ENCODE data around the gene CDC45.
"Not testable (repeated sequence)": the region's sequence is repeated elsewhere in the genome, so short reads cannot be mapped to it uniquely, and the experiment has no call there.

The CDC45 gene

GRCh38 chr22:19440411-19441195 lies 39.1 kb upstream of the CDC45 start:
- no peaks in the 10 kb centered on the region for H3K9me3 ChIP-seq (ENCODE audit: control insufficient read depth, low read length)
- H3K4me3 ChIP-seq (ENCODE audit: low read length), result no peak overlapping the region
- peaks cover 23% of the 10 kb centered on the region for H3K36me3 ChIP-seq (ENCODE audit: control insufficient read depth, insufficient read depth, low read length, severe bottlenecking)
- DNase-seq (ENCODE audit: low read depth), result no peak
- H3K27me3 ChIP-seq (replicated peaks; ENCODE audit: control insufficient read depth, insufficient read depth, low read length), result no peaks in the 10 kb centered on the region
- H3K4me1 ChIP-seq (ENCODE audit: control insufficient read depth, insufficient read depth, low read length), result peaks cover 6% of the 10 kb centered on the region
- no peak overlapping the region for H3K9ac ChIP-seq (ENCODE audit: low read length)

GRCh38 chr22:19442166-19442565 lies 37.6 kb upstream of the CDC45 start:
- peaks cover 15% of the 10 kb centered on the region for H3K4me1 ChIP-seq (ENCODE audit: control insufficient read depth, insufficient read depth, low read length)
- H3K27me3 ChIP-seq (replicated peaks; ENCODE audit: control insufficient read depth, insufficient read depth, low read length), result no peaks in the 10 kb centered on the region

DNA sequence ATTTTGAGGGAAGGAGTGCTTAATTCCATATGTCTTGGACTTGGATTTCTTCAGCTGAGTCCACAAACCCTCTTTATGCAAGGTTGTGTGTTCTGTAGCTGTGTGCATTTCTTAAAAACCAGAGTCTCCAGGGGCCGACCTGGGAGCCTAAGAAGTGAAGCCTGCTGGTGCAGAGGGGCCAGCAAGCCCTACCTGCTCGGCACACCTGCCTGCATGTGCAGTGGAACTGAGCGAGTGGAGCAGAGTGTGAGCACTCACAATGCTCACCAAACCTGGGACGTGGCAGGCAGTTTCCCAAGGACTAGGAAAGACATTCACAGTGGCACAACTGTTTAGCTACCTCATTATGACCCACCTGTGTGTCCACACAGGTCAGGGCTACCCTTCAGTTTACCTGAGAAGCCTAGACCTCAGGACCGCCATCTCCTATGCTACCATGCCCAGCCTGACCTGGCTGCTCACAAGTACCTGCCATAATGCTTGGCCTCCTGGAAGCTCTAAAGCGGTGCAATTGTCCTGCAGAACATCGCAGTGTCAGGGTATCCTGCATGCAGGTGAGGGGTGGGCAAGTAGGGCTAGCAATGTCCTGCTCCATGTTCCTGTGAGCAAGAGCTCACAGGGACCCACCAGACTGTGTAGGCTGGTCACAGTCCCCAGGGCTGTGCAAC lies 36.0 kb upstream of the CDC45 start:
- no peak for DNase-seq (ENCODE audit: low read depth)
- H3K4me3 ChIP-seq (ENCODE audit: low read length), result no peak overlapping the region
- H3K27me3 ChIP-seq (replicated peaks; ENCODE audit: control insufficient read depth, insufficient read depth, low read length), result no peaks in the 10 kb centered on the region
- no peak overlapping the region for H3K9ac ChIP-seq (ENCODE audit: low read length)
- H3K9me3 ChIP-seq (ENCODE audit: control insufficient read depth, low read length), result no peaks in the 10 kb centered on the region
- H3K4me1 ChIP-seq (ENCODE audit: control insufficient read depth, insufficient read depth, low read length), result peaks cover 24% of the 10 kb centered on the region
- peaks cover 11% of the 10 kb centered on the region for H3K36me3 ChIP-seq (ENCODE audit: control insufficient read depth, insufficient read depth, low read length, severe bottlenecking)

More at GRCh38 chr22:19442166-19442565, 37.6 kb upstream of the CDC45 start:
- Histone ChIP-seq H3K36me3 (ENCODE audit: control insufficient read depth, insufficient read depth, low read length, severe bottlenecking) (peaks cover 11% of the 10 kb centered on the region), H3K9me3 (ENCODE audit: control insufficient read depth, low read length) (no peaks in the 10 kb centered on the region), H3K4me3 (ENCODE audit: low read length) (no peak overlapping the region), H3K9ac (ENCODE audit: low read length) (no peak overlapping the region)
- no peak for DNase-seq (ENCODE audit: low read depth)

GRCh38 chr22:19445279-19445982 lies 34.3 kb upstream of the CDC45 start:
- not testable (repeated sequence) for H3K4me3 ChIP-seq (ENCODE audit: low read length); H3K27me3 ChIP-seq (replicated peaks; ENCODE audit: control insufficient read depth, insufficient read depth, low read length); H3K9me3 ChIP-seq (ENCODE audit: control insufficient read depth, low read length); DNase-seq (ENCODE audit: low read depth); H3K9ac ChIP-seq (ENCODE audit: low read length)
- H3K36me3 ChIP-seq (ENCODE audit: control insufficient read depth, insufficient read depth, low read length, severe bottlenecking), result peaks cover 17% of the 10 kb centered on the region
- peaks cover 35% of the 10 kb centered on the region for H3K4me1 ChIP-seq (ENCODE audit: control insufficient read depth, insufficient read depth, low read length)

GRCh38 chr22:19446603-19447329 lies 33.0 kb upstream of the CDC45 start:
- Histone ChIP-seq H3K4me3 (ENCODE audit: low read length) (peak overlapping the region; percentile 89), H3K9me3 (ENCODE audit: control insufficient read depth, low read length) (no peaks in the 10 kb centered on the region), H3K9ac (ENCODE audit: low read length) (peak overlapping the region; percentile 88), H3K27me3 (replicated peaks; ENCODE audit: control insufficient read depth, insufficient read depth, low read length) (no peaks in the 10 kb centered on the region), H3K4me1 (ENCODE audit: control insufficient read depth, insufficient read depth, low read length) (peaks cover 38% of the 10 kb centered on the region), H3K36me3 (ENCODE audit: control insufficient read depth, insufficient read depth, low read length, severe bottlenecking) (peaks cover 25% of the 10 kb centered on the region)
- DNase-seq (ENCODE audit: low read depth), result no peak

DNA sequence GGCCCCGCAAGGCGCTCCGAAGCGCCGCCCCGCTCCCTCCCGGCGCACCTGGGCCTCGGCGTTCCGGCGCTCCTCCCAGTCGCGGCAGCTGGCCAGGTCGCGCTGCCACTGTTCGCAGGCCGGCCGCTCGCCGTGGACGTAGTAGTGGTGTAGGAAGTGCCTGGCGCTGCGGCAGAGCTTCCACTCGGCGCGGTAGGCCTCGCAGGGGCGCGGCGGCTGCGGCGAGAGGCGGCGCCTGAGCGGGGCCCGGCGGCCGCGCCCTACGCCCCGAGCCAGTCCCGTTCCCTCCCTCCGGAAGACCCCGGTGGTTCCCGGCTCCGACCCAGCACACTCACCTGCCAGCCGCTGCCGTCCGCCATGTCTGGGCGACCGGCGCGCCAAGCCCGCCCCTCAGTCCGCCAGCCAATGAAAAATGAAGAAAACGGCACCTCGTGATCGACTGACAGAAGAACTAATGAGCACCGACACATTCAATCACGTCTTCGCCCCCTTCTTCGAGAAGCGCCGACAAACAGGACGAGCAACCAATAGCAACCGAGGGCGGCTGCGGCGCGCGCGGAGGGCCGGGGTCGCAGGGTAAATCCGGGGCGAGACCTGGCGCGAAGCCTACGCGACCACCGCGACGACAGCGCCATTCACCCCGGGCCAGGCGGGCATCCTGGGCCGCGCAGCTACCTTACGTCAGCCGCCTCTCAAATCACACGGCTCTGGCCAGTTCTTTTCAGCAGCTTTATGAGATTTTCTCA lies 32.2 kb upstream of the CDC45 start, which contains the start of gene C22orf39:
C22orf39 (minus strand) TSS at position 382 of the 746 bp plus-strand sequence; CDS start at position 359, 23 bp downstream.
- peak within 1 kb of the TSS; percentile 89 for H3K4me3 ChIP-seq (ENCODE audit: low read length)
- no peaks in the 10 kb centered on the region for H3K27me3 ChIP-seq (replicated peaks; ENCODE audit: control insufficient read depth, insufficient read depth, low read length)
- H3K36me3 ChIP-seq (ENCODE audit: control insufficient read depth, insufficient read depth, low read length, severe bottlenecking), result peaks cover 30% of the 10 kb centered on the region

GRCh38 chr22:19448076-19448607 lies 31.6 kb upstream of the CDC45 start:
- H3K9ac ChIP-seq (ENCODE audit: low read length), result peak overlapping the region; percentile 88
- no peaks in the 10 kb centered on the region for H3K9me3 ChIP-seq (ENCODE audit: control insufficient read depth, low read length)
- H3K4me3 ChIP-seq (ENCODE audit: low read length), result peak overlapping the region; percentile 89
- peak; percentile 79 for DNase-seq (ENCODE audit: low read depth)
- peaks cover 32% of the 10 kb centered on the region for H3K4me1 ChIP-seq (ENCODE audit: control insufficient read depth, insufficient read depth, low read length)
- H3K36me3 ChIP-seq (ENCODE audit: control insufficient read depth, insufficient read depth, low read length, severe bottlenecking), result peaks cover 36% of the 10 kb centered on the region
- H3K27me3 ChIP-seq (replicated peaks; ENCODE audit: control insufficient read depth, insufficient read depth, low read length), result no peaks in the 10 kb centered on the region

More for the DNA sequence above, 32.2 kb upstream of the CDC45 start, which contains the start of gene C22orf39:
- Histone ChIP-seq H3K4me1 (ENCODE audit: control insufficient read depth, insufficient read depth, low read length) (peaks cover 32% of the 10 kb centered on the region), H3K9me3 (ENCODE audit: control insufficient read depth, low read length) (no peaks in the 10 kb centered on the region), H3K9ac (ENCODE audit: low read length) (peak within 1 kb of the TSS; percentile 88)
- peak; percentile 93 for DNase-seq (ENCODE audit: low read depth)

DNA sequence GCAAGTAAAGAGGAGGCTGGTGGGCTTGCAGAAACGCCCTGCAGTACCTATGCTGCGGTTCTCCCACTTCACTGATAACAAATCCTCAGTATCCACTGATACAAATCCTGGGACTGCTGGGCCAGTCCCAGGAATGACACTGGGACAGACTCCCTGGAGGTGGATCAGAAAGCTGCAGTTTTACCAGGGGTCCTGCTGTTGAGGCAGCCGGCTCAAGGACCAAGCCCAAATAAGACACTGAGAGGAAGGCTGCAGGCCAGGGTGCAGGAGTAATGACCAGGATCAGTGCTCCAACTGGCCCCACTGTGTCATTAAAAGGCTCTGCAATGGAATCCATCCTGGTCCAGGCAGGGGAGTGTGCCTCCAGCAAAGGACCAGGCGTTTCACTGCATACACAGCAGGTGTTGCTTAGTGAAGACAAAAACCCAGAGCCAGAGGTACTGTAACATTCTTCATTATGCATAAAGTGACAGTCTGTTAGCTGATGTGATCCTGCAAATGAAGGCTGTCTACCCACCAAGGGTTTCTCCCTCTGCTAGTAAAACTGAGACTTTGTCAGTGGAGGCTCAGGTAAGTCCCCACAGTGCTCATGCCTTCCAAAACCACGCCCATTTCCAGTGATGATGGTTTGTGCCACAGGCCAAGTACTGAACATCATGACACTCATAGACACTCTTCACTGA lies 30.8 kb upstream of the CDC45 start:
- H3K9me3 ChIP-seq (ENCODE audit: control insufficient read depth, low read length), result no peaks in the 10 kb centered on the region
- peaks cover 39% of the 10 kb centered on the region for H3K36me3 ChIP-seq (ENCODE audit: control insufficient read depth, insufficient read depth, low read length, severe bottlenecking)
- H3K4me3 ChIP-seq (ENCODE audit: low read length), result no peak overlapping the region
- DNase-seq (ENCODE audit: low read depth), result no peak
- peaks cover 32% of the 10 kb centered on the region for H3K4me1 ChIP-seq (ENCODE audit: control insufficient read depth, insufficient read depth, low read length)
- no peaks in the 10 kb centered on the region for H3K27me3 ChIP-seq (replicated peaks; ENCODE audit: control insufficient read depth, insufficient read depth, low read length)
- no peak overlapping the region for H3K9ac ChIP-seq (ENCODE audit: low read length)

GRCh38 chr22:19449422-19449767 lies 30.3 kb upstream of the CDC45 start:
- Histone ChIP-seq H3K9me3 (ENCODE audit: control insufficient read depth, low read length) (no peaks in the 10 kb centered on the region), H3K4me1 (ENCODE audit: control insufficient read depth, insufficient read depth, low read length) (peaks cover 32% of the 10 kb centered on the region), H3K4me3 (ENCODE audit: low read length) (no peak overlapping the region), H3K9ac (ENCODE audit: low read length) (no peak overlapping the region), H3K27me3 (replicated peaks; ENCODE audit: control insufficient read depth, insufficient read depth, low read length) (no peaks in the 10 kb centered on the region), H3K36me3 (ENCODE audit: control insufficient read depth, insufficient read depth, low read length, severe bottlenecking) (peaks cover 40% of the 10 kb centered on the region)
- DNase-seq (ENCODE audit: low read depth), result no peak
